Neural progenitor cell (in vitro differentiated cells): ENCODE results near the gene C1QTNF7. TPM values are rescaled to one million over a fixed set of nuclear protein-coding genes. Genes with fewer than 3 reads are reported as not detected.
A peak's percentile ranks its signal among the peaks of the same experiment; 100 is the strongest.

Source experiments
- DNase-seq: peaks from one replicate; pipeline ENCODE4 v3.0.0-alpha.2; 2016; ENCODE audit warnings: low spot score
- H2AFZ ChIP-seq: fragments of 200-600 bp; sonication (generic); replicated peaks from 2 replicates; pipeline ENCODE4 v1.6.1; 2016; ENCODE audit warnings: antibody characterized with exemption
- H3F3A ChIP-seq: fragments of 200-600 bp; sonication (generic); 2 replicates; pipeline ENCODE4 v1.6.1; 2016; ENCODE audit warnings: antibody characterized with exemption, low read depth
- H3K27ac ChIP-seq: fragments of 200-600 bp; sonication (generic); 2 replicates; pipeline ENCODE4 v1.5.1; 2016; ENCODE audit warnings: mild to moderate bottlenecking
- H3K27me3 ChIP-seq: fragments of 200-600 bp; sonication (generic); 2 replicates; pipeline ENCODE4 v1.6.1; 2016; ENCODE audit warnings: mild to moderate bottlenecking, moderate library complexity
- H3K36me3 ChIP-seq: fragments of 200-600 bp; sonication (generic); 2 replicates; pipeline ENCODE4 v1.5.1; 2016
- H3K4me1 ChIP-seq: fragments of 200-600 bp; sonication (generic); 2 replicates; pipeline ENCODE4 v1.6.1; 2016; ENCODE audit warnings: mixed run types
- H3K4me2 ChIP-seq: fragments of 200-600 bp; sonication (generic); 2 replicates; pipeline ENCODE4 v1.6.1; 2016
- H3K4me3 ChIP-seq: fragments of 200-600 bp; sonication (generic); 2 replicates; pipeline ENCODE4 v1.5.1; 2016
- H3K79me2 ChIP-seq: fragments of 200-600 bp; sonication (generic); 2 replicates; pipeline ENCODE4 v1.6.1; 2016; ENCODE audit warnings: low read depth
- H3K9ac ChIP-seq: fragments of 200-600 bp; sonication (generic); 2 replicates; pipeline ENCODE4 v1.6.1; 2016
- H3K9me3 ChIP-seq: fragments of 200-600 bp; sonication (generic); 2 replicates; pipeline ENCODE4 v1.5.1; 2016; ENCODE audit warnings: low read depth
- H4K20me1 ChIP-seq: fragments of 200-600 bp; sonication (generic); 2 replicates; pipeline ENCODE4 v1.6.1; 2016; ENCODE audit warnings: low read depth
- H3K27ac Mint-ChIP-seq: 3 replicates; pipeline ENCODE4 v1.8.0; 2021; ENCODE audit warnings: mixed read lengths
- H3K27me3 Mint-ChIP-seq: 2 replicates; pipeline ENCODE4 v1.8.0; 2022; ENCODE audit warnings: low read depth, mild to moderate bottlenecking, inconsistent platforms, moderate library complexity, mixed read lengths; ENCODE audit not compliant: insufficient read depth
- H3K36me3 Mint-ChIP-seq: 3 replicates; pipeline ENCODE4 v1.8.0; 2021; ENCODE audit warnings: mixed read lengths
- H3K4me1 Mint-ChIP-seq: 3 replicates; pipeline ENCODE4 v1.8.0; 2021; ENCODE audit warnings: mixed read lengths
- H3K4me3 Mint-ChIP-seq: 3 replicates; pipeline ENCODE4 v1.8.0; 2021; ENCODE audit warnings: mild to moderate bottlenecking, moderate library complexity, mixed read lengths
- H3K9me3 Mint-ChIP-seq: 3 replicates; pipeline ENCODE4 v1.8.0; 2020; ENCODE audit warnings: mixed read lengths
- EZH2 ChIP-seq: fragments of 200-600 bp; sonication (generic); IDR thresholded peaks from 2 replicates; pipeline ENCODE4 v1.6.1; 2017; ENCODE audit warnings: antibody characterized with exemption, mild to moderate bottlenecking, moderate library complexity
- EZH2phosphoT487 ChIP-seq: fragments of 200-600 bp; sonication (generic); IDR thresholded peaks from 2 replicates; pipeline ENCODE4 v1.6.1; 2017; ENCODE audit warnings: antibody characterized with exemption
- total RNA-seq: library from RNA; depleted of rRNA; stranded (reverse); fragments of >200 nt; gene quantifications from 2 replicates; pipeline ENCODE4 v1.2.3, GENCODE V29; 2015; ENCODE audit warnings: low replicate concordance
- TF ChIP-seq, protein P1 (sequence below): fragments of 200-600 bp; sonication (generic); IDR thresholded peaks from 2 replicates; pipeline ENCODE4 v1.5.1; 2017; ENCODE audit warnings: antibody characterized with exemption, mild to moderate bottlenecking

Gene C1QTNF7
- total RNA-seq, 1 donor from 2014 or later: not detected

- H3K27me3 ChIP-seq: no peaks in the 10 kb centered on the region
- no peak overlapping the region for H3K4me3 Mint-ChIP-seq
- TF ChIP-seq, protein P1, sequence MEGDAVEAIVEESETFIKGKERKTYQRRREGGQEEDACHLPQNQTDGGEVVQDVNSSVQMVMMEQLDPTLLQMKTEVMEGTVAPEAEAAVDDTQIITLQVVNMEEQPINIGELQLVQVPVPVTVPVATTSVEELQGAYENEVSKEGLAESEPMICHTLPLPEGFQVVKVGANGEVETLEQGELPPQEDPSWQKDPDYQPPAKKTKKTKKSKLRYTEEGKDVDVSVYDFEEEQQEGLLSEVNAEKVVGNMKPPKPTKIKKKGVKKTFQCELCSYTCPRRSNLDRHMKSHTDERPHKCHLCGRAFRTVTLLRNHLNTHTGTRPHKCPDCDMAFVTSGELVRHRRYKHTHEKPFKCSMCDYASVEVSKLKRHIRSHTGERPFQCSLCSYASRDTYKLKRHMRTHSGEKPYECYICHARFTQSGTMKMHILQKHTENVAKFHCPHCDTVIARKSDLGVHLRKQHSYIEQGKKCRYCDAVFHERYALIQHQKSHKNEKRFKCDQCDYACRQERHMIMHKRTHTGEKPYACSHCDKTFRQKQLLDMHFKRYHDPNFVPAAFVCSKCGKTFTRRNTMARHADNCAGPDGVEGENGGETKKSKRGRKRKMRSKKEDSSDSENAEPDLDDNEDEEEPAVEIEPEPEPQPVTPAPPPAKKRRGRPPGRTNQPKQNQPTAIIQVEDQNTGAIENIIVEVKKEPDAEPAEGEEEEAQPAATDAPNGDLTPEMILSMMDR: peak; percentile 81
- TF ChIP-seq EZH2 (no peak), EZH2phosphoT487 (no peak)
- H3K4me1 Mint-ChIP-seq: peaks cover 11% of the 10 kb centered on the region
- no peak overlapping the region for H3K27ac Mint-ChIP-seq
- no peaks in the 10 kb centered on the region for H3K79me2 ChIP-seq
- H3K36me3 Mint-ChIP-seq: no peaks in the 10 kb centered on the region
- peaks cover 11% of the 10 kb centered on the region for H3K4me1 ChIP-seq
- no peaks in the 10 kb centered on the region for H4K20me1 ChIP-seq
- peak; percentile 70 for DNase-seq
- no peaks in the 10 kb centered on the region for H3K36me3 ChIP-seq
- peaks cover 7% of the 10 kb centered on the region for H3K27me3 Mint-ChIP-seq
- no peak overlapping the region for H3K9ac ChIP-seq
- no peaks in the 10 kb centered on the region for H3K9me3 ChIP-seq
- no peaks in the 10 kb centered on the region for H3F3A ChIP-seq
- H3K4me2 ChIP-seq: no peak overlapping the region
- H3K9me3 Mint-ChIP-seq: no peaks in the 10 kb centered on the region
- no peak overlapping the region for H3K4me3 ChIP-seq
- H2AFZ ChIP-seq: no peak overlapping the region
- H3K27ac ChIP-seq: no peak overlapping the region
Measured at GRCh38 chr4:15396157-15396800, 31.6 kb upstream of the C1QTNF7 start.

DNA sequence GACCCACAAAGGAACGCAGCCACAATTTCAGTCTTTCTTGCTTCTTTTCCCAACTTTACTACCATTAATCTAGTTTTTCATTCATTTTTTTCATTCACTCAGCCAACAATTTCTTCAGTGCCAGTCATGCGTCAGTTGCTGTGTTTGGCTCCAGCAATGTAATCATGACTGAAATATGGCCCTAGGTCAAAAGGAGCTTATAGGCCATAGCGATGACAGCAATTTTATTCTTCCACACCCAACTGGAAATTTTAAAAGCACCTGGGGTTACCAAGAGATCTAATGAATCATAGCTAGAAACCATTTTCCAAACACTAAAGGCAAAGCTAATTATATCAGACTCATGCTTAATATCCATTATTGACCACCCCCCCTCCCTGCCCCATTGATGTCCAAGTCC, 29.8 kb upstream of the C1QTNF7 start:
- H2AFZ ChIP-seq: no peak overlapping the region
- Mint-ChIP-seq H3K4me1 (peaks cover 11% of the 10 kb centered on the region), H3K27ac (no peak overlapping the region), H3K9me3 (no peaks in the 10 kb centered on the region), H3K27me3 (peaks cover 2% of the 10 kb centered on the region), H3K4me3 (no peak overlapping the region), H3K36me3 (no peaks in the 10 kb centered on the region)
- H3K27ac ChIP-seq: no peak overlapping the region
- no peak overlapping the region for H3K9ac ChIP-seq
- no peaks in the 10 kb centered on the region for H3K27me3 ChIP-seq
- TF ChIP-seq EZH2phosphoT487: no peak
- no peak for TF ChIP-seq EZH2
- TF ChIP-seq, protein P1: no peak
- no peaks in the 10 kb centered on the region for H3K36me3 ChIP-seq
- no peak overlapping the region for H3K4me2 ChIP-seq
- H4K20me1 ChIP-seq: no peaks in the 10 kb centered on the region
- H3K79me2 ChIP-seq: no peaks in the 10 kb centered on the region
- H3K9me3 ChIP-seq: no peaks in the 10 kb centered on the region
- H3F3A ChIP-seq: no peaks in the 10 kb centered on the region
- H3K4me3 ChIP-seq: no peak overlapping the region
- H3K4me1 ChIP-seq: peaks cover 11% of the 10 kb centered on the region
- no peak for DNase-seq

- no peak overlapping the region for H3K27ac ChIP-seq
- no peak overlapping the region for H3K4me2 ChIP-seq
- Mint-ChIP-seq H3K27me3 (peaks cover 2% of the 10 kb centered on the region), H3K4me3 (no peak overlapping the region), H3K36me3 (no peaks in the 10 kb centered on the region), H3K27ac (no peak overlapping the region), H3K4me1 (peaks cover 11% of the 10 kb centered on the region), H3K9me3 (no peaks in the 10 kb centered on the region)
- no peak for DNase-seq
- no peaks in the 10 kb centered on the region for H3K36me3 ChIP-seq
- no peaks in the 10 kb centered on the region for H3K27me3 ChIP-seq
- no peak overlapping the region for H3K4me3 ChIP-seq
- peaks cover 11% of the 10 kb centered on the region for H3K4me1 ChIP-seq
- TF ChIP-seq EZH2phosphoT487: no peak
- TF ChIP-seq, protein P1: no peak
- TF ChIP-seq EZH2: no peak
- no peak overlapping the region for H2AFZ ChIP-seq
- H4K20me1 ChIP-seq: no peaks in the 10 kb centered on the region
- H3K9ac ChIP-seq: no peak overlapping the region
- H3K79me2 ChIP-seq: no peaks in the 10 kb centered on the region
- H3K9me3 ChIP-seq: no peaks in the 10 kb centered on the region
- no peaks in the 10 kb centered on the region for H3F3A ChIP-seq
Measured at GRCh38 chr4:15398732-15399131, 29.1 kb upstream of the C1QTNF7 start.
